Omental fat pad (tissue), 4 donors: ENCODE results near the gene SLC34A2. TPM values are rescaled to one million over a fixed set of nuclear protein-coding genes. Genes with fewer than 3 reads are reported as not detected.

Experiments
- ATAC-seq: fragments of 150-250 bp; one replicate; pipeline ENCODE4 v1.9.1; 2016; ENCODE audit warnings: mild to moderate bottlenecking, moderate library complexity; ENCODE audit not compliant: low FRiP score
- DNase-seq: peaks from one replicate; pipeline ENCODE4 v3.0.0-alpha.2; 2019; ENCODE audit warnings: low spot score
- CTCF ChIP-seq, 3 donors: fragments of 450-650 bp; IDR thresholded peaks; one replicate each; pipeline ENCODE4 v1.5.1; 2016 to 2017; ENCODE audit warnings: antibody characterized with exemption in 3 of 3, mild to moderate bottlenecking in 3 of 3, moderate library complexity in 2 of 3
- total RNA-seq, 4 donors: library from RNA; depleted of rRNA; stranded (reverse); fragments of >200 nt; gene quantifications; one replicate each; pipeline ENCODE4 v1.1.0, GENCODE V29; 2016

SLC34A2 gene
- total RNA-seq, 4 donors from 2014 or later: 0.19 TPM; not detected in 3

GRCh38 chr4:25662306-25662705, 6.7 kb downstream of the SLC34A2 start:
- TF ChIP-seq CTCF (IDR thresholded peaks at IDR 0.05): no peak
- no peak for DNase-seq

GRCh38 chr4:25663781-25664180, 8.1 kb downstream of the SLC34A2 start:
- DNase-seq (no peak), ATAC-seq (no peak)
- no peak for TF ChIP-seq CTCF (IDR thresholded peaks at IDR 0.05)

More at GRCh38 chr4:25662306-25662705, 6.7 kb downstream of the SLC34A2 start:
- no peak for ATAC-seq

GRCh38 chr4:25666031-25666630, 10.5 kb downstream of the SLC34A2 start:
- ATAC-seq (no peak), DNase-seq (no peak)
- TF ChIP-seq CTCF (IDR thresholded peaks at IDR 0.05): no peak

- no peak for TF ChIP-seq CTCF (IDR thresholded peaks at IDR 0.05)
- no peak for ATAC-seq
- DNase-seq: no peak
Measured at GRCh38 chr4:25667931-25668557, 12.4 kb downstream of the SLC34A2 start.

GRCh38 chr4:25670991-25671390, 15.3 kb downstream of the SLC34A2 start:
- no peak for TF ChIP-seq CTCF (IDR thresholded peaks at IDR 0.05)
- ATAC-seq (no peak), DNase-seq (no peak)

GRCh38 chr4:25672756-25673155, 17.1 kb downstream of the SLC34A2 start:
- DNase-seq (no peak), ATAC-seq (no peak)
- no peak for TF ChIP-seq CTCF (IDR thresholded peaks at IDR 0.05)

GRCh38 chr4:25674386-25674785, 18.7 kb downstream of the SLC34A2 start:
- no peak for ATAC-seq

More at GRCh38 chr4:25674386-25674785, 18.7 kb downstream of the SLC34A2 start:
- no peak for DNase-seq
- no peak for TF ChIP-seq CTCF (IDR thresholded peaks at IDR 0.05)
